ENCODE results near the gene SUN5. TPM values are rescaled to one million over a fixed set of nuclear protein-coding genes. Genes with fewer than 3 reads are reported as not detected.

Gene SUN5
- total RNA-seq, 1 experiment from 2014 or later: not detected

- H3K4me1 Mint-ChIP-seq: peaks cover 1 to 2% of the 10 kb centered on the region in 2 experiments; a peak in 2 of 4 replicates
- Histone ChIP-seq H3K79me1 (ENCODE audit: insufficient read depth, low read depth, low read length, poor library complexity, severe bottlenecking) (no peaks in the 10 kb centered on the region), H3K79me2 (ENCODE audit: insufficient read depth, low read length) (no peaks in the 10 kb centered on the region), H3T11ph (ENCODE audit: low read length) (no peak overlapping the region), H2BK5ac (ENCODE audit: insufficient read length, low read length) (no peak overlapping the region), H3K14ac (ENCODE audit: insufficient read depth, low read length) (no peak overlapping the region), H2BK12ac (ENCODE audit: insufficient read length, low read depth, low read length) (no peak overlapping the region), H3K23me2 (ENCODE audit: insufficient read length, low read depth, low read length, poor library complexity, severe bottlenecking) (no peaks in the 10 kb centered on the region), H4K20me1 (ENCODE audit: control insufficient read depth, insufficient read depth, insufficient read length) (no peaks in the 10 kb centered on the region), H3K23ac (ENCODE audit: insufficient read length, low read depth, low read length) (no peak overlapping the region), H3K56ac (ENCODE audit: insufficient read length, low read depth, low read length) (no peak overlapping the region), H2BK120ac (ENCODE audit: low read depth, low read length, poor library complexity, severe bottlenecking) (no peak overlapping the region), H3K4me2 (ENCODE audit: insufficient read depth, insufficient read length, low read length) (no peak overlapping the region), H4K8ac (replicated peaks; ENCODE audit: insufficient read length, low read depth, low read length) (no peak overlapping the region), H3K9me3 (ENCODE audit: control insufficient read depth, low read depth, low read length) (no peaks in the 10 kb centered on the region), H3K4ac (ENCODE audit: low read depth, low read length) (no peak overlapping the region), H2AFZ (ENCODE audit: low read length) (no peak overlapping the region), H3K4me1 (ENCODE audit: insufficient read depth, low read length) (no peaks in the 10 kb centered on the region), H2AK5ac (ENCODE audit: insufficient read length, low read length) (no peak overlapping the region), H3K18ac (ENCODE audit: insufficient read length, low read depth, low read length) (no peak overlapping the region), H3K27me3 (ENCODE audit: insufficient read depth, low read length) (no peaks in the 10 kb centered on the region), H2BK20ac (ENCODE audit: low read depth, low read length, poor library complexity, severe bottlenecking) (no peak overlapping the region), H3K9ac (ENCODE audit: extremely low read depth, insufficient read length, low read length) (no peak overlapping the region), H2BK15ac (ENCODE audit: low read depth, low read length) (no peak overlapping the region), H4K91ac (ENCODE audit: insufficient read length, low read depth, low read length) (no peak overlapping the region), H3K27ac (ENCODE audit: insufficient read length, low read depth, low read length) (no peak overlapping the region), H4K5ac (ENCODE audit: insufficient read length, low read depth, low read length) (no peak overlapping the region)
- H3K36me3 Mint-ChIP-seq (ENCODE audit: insufficient read depth in 1 of 3, low read depth in 3 of 3): no peaks in the 10 kb centered on the region
- no CpG with 5 or more reads among the region's 4 CpGs for WGBS (ENCODE audit: extremely low coverage, insufficient read length, low lambda C conversion rate)
- H3K9me3 Mint-ChIP-seq: no peaks in the 10 kb centered on the region
- TF ChIP-seq CTCF (conservative IDR thresholded peaks at IDR 0.05): no peak
- H3K4me3 Mint-ChIP-seq: no peak overlapping the region
- no peak for DNase-seq
- H3K27ac Mint-ChIP-seq: no peak overlapping the region
- H3K27me3 Mint-ChIP-seq (ENCODE audit: low read depth): peaks cover 18% of the 10 kb centered on the region
Observed at GRCh38 chr20:32934580-32934979, 69.7 kb downstream of the SUN5 start.

Other genes with a start within 250 kb of the SUN5 start
- gene DNMT3B, start 242.0 kb downstream of the SUN5 start, total RNA-seq (2021): 980 and 996 TPM in 2 replicates
- 286 and 289 TPM in 2 replicates for gene MAPRE1, start 184.5 kb downstream of the SUN5 start, total RNA-seq (2021)
- 0.09 TPM in 1 of 2 replicates, not detected in the other for gene EFCAB8, start 145.5 kb downstream of the SUN5 start, total RNA-seq (2021)
- not detected in 2 replicates for gene BPIFB2, start 3.3 kb upstream of the SUN5 start, total RNA-seq (2021)
- not detected in 2 replicates for gene BPIFB6, start 27.2 kb upstream of the SUN5 start, total RNA-seq (2021)
- gene BPIFB3, start 49.5 kb upstream of the SUN5 start, total RNA-seq (2021): not detected in 2 replicates
- gene BPIFB4, start 75.2 kb upstream of the SUN5 start, total RNA-seq (2021): not detected in 2 replicates
- not detected in 2 replicates for gene BPIFA2, start 163.7 kb upstream of the SUN5 start, total RNA-seq (2021)
- not detected in 2 replicates for gene BPIFA3, start 212.9 kb upstream of the SUN5 start, total RNA-seq (2021)
- gene BPIFA1, start 231.6 kb upstream of the SUN5 start, total RNA-seq (2021): not detected in 2 replicates